DMS53 treated with DMSO at 0.1 percent for 48 hours (cell line): Measurements from ENCODE around the gene TMEM244.
"Not testable (repeated sequence)": the region's sequence is repeated elsewhere in the genome, so short reads cannot be mapped to it uniquely, and the experiment has no call there.

ENCODE experiments used
- DNase-seq: peaks from one replicate; lab custom pipeline; 2025; ENCODE audit not compliant: unreplicated experiment; lab: John Stamatoyannopoulos, UW

TMEM244 gene, protein sequence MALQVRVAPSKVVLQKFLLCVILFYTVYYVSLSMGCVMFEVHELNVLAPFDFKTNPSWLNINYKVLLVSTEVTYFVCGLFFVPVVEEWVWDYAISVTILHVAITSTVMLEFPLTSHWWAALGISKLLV

DNA sequence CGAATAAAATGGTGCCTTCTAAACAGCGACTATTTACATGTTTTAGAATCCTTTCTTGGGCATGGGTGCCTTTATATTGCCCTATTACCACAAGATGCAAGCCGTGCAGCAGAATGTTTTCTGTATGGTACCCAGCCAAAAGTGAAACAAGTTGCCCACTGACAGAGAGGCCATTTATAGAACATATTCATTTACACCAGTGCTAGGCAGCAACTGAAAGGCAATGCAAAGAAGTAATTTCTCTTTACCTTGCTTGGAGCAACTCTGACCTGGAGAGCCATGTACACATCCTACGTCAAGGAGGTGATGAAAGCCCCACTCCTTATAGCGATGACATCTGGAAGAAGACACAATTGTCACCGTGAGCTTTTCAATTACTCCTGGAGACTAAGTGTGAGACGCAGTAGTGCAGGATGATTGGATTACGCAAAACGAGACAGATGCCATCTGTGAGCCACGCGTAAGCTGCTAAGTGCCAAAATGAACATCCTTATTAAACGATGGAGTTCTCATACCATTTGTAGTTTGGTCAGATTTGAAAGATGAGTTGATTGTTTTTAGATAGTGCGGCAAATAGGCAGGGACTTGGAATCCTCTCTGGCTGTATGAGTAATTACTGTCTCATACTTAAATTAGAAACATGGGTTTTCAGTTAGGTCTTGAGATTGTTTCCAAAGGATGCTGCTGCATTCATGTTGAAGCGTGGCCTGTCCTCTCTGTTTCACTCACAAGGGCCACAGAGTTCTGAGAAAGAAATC lies at the start of gene TMEM244:
TMEM244 (minus strand) TSS at position 408 of the 758 bp plus-strand sequence; CDS start at position 281, 127 bp downstream.
- no peak for DNase-seq

DNA sequence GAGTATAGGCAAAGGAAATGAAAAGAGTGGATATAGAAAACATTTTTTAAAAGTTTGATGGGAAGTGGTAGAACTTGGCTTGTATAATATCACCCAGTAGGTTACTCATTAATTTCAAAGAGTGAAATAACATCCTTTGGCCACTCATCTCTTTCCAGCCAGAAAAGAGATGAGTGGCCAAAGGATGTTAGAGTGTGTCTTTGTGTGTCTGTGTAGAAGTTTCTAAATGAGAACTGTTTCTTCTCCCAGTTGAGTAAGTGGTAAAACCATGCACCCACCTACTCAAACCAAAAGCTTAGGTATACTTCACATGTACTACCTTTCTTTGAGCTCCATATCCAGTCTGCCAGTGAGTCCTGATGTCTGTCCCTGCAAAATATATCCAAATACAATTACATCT lies 47.7 kb upstream of the TMEM244 start:
- DNase-seq: no peak

DNA sequence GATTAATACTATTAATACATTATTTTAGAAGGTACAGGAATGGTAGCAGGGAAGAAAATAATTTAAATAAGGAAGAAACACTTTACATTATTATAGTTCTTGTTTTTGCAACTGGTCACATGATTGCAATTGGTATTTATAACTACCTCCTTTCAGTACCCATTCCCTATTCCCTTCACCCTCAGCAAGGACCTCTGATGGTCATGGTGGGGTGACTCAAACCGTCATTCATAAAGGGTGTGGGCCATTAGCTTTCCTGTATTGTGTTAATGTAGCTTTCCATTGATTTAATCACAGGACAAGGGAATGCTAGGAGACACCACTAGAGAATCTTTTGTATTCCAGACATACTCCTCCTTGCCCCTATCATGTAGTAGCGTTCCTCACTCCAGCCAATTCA lies 47.2 kb upstream of the TMEM244 start:
- no peak for DNase-seq

DNA sequence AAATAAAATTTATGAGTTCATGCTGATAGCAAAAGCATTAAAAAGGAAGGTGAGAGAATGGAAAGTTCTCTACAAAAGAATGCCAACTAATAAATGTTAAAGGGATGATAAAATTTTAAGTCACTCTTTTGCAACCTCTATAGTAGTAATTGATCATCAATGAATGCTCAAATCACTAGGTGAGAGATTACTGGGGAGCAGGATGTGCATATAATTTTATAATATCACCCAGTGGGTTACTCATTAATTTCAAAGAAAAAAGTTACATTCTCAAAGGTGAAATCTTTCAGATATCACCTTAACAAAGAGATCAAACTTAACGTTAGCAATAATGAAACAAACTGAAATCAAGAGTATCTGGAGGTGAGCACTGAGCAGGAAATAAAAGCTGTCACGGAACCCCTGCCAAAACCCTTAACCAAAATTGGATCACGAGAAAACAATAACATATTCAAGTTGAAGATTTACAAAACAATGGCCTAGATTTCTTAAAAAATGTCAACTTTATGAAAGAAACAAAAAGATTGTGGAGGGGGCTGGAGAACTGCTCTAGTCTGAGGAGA lies 45.5 kb upstream of the TMEM244 start:
- no peak for DNase-seq

DNA sequence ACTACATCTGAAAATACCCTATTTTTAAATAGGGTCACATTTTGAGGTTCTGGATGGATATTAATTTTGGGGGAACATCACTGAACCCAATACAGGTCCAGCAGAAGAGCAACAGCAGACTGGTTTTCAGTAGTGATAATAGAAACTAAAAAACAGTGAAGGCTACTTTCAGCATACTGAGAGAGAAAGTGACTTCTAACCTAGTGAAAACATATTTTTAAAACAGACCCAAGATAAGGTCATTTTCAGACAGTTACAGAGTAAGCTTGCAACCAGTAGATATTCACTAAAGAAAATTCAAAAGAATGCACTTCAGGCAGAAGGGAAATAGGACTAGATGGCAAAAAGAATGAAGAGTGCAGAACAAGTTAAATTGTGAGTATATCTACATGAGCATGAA lies 42.0 kb upstream of the TMEM244 start:
- no peak for DNase-seq

DNA sequence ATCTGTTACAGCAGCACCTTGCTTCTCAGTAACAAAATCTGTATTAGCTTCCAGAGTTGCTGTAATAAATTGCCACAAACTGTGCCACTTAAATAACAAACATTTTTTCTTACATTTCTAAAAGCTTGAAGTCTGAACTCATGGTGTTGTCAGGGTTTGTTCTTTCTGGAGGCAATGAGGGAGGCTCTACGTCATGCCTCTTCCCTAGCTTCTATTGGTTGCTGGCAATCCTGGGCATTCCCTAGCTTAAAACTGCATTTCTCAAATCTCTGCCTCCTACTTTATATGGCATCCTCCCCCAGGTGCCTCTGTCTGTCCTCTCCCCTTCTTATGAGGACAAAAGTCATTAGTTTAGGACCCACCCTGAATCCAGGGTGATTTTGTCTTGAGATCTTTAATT lies 41.6 kb upstream of the TMEM244 start:
- no peak for DNase-seq

DNA sequence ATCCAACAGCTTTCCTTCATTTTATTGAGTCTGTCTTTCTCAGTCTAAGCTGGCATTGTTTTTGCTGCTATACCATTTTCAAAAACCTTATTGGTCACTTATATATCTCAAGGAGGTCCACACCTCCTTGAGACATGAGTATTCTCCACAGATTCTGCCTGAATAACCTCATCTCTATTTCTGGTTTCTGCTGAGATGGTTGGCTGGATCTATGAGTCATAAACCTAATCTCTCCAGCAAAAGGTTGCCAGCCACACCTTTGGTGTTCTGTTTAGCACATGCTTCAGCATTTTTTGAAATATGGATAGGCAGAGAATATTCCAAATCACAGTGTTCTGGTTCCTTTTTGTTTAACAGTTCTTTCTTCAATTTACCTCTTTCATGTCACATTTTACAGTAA lies 40.8 kb upstream of the TMEM244 start:
- peak; percentile 2 for DNase-seq

DNA sequence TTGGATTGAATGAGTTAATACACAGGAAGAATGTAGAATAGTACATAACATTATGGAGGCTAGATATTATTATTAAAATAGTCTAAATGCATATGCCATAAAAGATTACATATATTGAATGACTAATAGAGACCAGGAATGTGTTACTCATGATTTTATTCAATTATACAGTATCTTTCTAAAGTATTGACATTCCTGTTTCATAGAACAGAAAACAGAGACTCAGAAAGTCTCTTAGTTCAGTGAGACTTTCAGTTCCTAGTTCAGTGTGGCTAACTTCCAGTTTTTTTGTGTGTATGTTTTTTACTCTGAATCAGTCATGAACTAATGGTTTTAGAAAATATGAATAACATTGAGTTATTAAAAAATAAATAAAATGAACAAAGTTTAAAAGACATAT lies 34.6 kb upstream of the TMEM244 start:
- DNase-seq: no peak

DNA sequence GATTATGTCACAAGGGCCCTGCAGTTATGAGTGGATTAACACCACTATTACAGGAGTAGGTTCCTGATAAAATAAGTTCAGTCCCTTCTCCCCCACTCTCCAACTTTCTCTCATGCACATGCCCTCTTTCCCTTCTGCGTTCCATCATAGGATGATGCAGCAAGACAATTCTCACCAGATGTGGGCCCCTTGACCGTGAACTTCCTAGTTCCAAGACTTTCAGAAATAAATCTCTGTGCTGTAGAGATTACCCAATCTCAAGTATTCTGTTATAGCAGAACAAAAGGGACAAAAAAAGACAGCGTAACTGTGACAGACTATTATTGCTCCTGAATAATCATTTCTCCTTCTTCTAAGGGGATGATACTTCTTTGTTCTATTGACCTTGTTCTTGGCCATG lies 33.8 kb upstream of the TMEM244 start:
- no peak for DNase-seq

DNA sequence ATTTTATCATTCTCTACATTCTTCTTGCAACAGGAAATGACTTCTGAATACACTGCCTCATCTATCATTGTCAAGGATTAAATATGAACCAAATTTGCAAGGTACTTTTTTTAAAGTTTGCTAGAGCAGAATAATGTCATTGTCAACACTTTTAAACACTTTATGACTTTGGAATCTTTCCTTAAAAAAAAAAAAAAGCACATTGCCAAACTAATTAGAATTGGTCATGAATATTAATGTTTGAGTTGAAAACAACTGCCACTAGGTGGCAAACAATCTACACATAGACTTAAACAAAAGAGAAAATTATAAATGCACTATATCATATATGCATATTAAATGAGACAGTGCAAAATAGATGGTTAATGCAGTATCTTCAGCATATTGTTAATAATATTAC lies 32.5 kb upstream of the TMEM244 start:
- DNase-seq: no peak

DNA sequence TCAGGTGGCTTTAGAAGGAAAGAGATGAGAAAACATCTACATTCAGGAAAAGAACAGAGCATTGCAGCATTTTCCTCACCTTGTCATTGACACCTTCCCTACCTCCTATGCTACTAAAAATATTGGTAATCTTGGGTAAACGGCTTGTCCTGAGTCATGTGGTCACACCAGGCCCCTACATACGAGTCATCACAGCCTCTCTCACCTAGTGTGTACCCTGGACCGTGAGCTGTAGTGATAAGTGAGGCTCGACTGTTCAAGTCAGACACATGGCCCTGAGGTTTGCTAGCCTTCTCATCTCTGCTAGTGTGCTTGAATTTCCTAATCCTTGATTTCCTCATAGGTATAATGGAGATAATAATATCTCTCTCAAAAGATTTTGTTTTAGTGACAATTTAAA lies 29.6 kb upstream of the TMEM244 start:
- no peak for DNase-seq

DNA sequence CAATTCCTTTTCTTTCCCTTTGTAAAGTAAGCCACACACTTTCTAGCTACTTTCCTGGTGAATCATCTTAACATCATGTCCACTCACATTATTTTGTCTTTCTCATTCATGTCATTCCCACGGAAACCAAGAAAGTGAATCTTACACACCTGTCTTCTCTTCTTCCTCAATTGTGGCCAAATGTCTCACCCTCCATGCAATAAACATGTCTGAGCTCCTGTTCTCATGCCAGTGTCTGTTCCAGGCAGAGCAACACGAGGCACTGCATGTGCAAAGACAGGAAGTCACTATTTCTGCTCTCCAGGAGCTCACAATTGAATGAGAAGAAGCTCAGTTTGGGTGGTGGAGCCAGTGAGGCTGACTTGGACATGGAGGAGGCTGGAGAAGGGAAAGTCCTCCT lies 29.0 kb upstream of the TMEM244 start:
- DNase-seq: no peak

DNA sequence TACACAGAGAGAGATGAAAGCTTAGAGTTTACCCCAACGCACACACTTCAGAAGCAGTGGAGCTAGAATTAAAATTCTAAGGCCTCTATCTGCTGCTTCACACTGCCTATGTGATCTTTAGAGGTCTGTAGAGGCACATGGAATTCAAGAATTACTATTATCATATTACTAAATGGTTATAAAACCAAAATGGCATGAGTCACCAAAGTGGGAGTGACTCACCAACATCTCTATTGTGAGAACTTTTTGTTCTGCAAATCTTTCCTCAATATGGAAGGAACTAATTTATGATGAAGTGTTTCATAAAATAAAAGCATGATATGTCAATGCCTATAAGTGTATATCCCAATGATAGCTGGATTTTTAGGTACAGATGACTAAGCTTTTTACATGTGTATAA lies 28.5 kb upstream of the TMEM244 start:
- DNase-seq: no peak

DNA sequence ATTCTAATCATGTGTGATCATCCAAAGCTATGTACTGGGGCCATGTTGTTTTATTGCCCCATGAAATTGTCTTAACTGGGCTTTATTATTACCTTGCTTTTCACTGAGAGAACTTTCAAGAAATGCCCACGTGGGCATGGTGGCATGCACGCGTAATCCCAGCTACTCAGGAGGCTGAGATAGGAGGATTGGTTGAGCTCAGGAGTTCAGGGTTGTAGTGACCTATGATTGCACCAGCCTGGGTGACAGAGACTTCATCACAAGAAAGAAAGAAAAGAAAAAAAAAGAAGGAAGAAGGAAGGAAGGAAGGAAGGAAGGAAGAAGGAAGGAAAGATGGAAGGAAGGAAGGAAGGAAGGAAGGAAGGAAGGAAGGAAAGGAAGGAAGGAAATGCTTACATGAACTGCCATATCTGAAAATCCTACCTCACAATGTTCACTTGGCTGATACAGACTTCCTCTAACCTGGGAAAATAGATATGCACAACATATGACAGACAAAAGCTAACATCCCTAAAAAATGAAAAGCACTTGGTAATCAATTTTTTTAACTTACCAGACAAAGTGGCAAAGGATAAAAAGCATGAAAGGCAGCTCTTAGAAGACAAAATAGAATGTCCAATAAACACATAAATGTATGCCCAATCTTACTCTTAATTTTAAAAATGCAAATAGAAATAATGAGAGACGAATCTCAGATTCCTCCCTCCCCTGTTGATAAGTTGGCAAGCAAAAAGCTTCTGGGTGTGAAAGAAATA lies 25.5 kb upstream of the TMEM244 start:
- DNase-seq: no peak

DNA sequence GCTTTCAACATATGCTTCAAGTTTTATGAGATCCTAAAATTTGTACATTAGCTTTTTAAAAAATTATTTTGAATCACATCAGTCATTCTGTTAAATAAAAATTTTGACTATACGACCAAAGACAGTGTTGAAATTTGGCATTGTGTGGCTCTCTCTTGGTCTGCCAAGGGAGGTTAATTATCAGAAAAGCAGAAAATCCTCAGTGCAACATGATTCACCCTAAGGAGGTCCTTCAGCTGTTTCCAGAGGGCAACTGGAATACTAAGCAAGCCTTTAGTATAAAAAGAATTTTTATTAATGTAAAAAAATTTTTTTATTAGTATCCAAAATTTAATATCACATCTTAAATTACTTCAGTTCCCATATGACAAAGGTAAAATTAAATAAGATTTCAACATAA lies 23.1 kb upstream of the TMEM244 start:
- DNase-seq: no peak

DNA sequence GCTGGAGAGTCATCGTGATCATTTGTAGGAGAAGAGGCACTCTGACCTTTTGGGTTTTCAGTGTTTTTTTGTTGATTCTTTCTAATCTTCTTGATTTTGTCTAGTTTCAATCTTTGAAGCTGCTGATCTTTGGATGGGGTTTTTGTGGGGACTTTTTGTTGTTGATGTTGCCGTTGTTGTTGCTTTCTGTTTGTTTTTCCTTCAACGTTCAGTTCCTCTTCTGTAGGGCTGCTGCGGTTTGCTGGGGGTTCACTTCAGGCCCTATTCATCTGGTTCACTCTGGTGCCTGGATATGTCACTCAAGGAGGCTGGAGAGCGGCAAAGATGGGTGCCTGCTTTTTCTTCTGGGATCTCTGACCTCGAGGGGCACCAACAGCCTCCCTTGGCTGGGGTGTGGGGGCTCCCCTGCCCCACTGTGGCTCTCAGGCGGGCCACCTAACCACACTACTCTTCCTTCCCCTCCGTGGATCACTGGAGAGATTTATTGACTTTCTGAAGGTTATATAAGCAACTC lies 21.5 kb upstream of the TMEM244 start:
- no peak for DNase-seq

DNA sequence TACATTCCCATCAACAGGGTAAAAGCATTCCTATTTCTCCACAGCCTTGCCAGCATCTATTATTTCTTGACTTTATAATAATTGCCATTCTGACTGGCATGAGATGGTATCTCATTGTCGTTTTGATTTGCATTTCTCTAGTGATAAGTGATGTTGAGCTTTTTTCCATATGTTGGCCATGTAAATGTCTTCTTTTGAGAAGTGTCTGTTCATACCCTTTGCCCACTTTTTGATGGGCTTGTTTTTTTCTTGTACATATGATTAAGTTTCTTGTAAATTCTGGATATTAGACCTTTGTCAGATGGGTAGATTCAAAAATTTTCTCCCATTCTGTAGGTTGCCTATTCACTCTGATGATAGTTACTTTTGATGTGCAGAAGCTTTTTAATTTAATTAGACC lies 16.8 kb upstream of the TMEM244 start:
- not testable (repeated sequence) for DNase-seq

DNA sequence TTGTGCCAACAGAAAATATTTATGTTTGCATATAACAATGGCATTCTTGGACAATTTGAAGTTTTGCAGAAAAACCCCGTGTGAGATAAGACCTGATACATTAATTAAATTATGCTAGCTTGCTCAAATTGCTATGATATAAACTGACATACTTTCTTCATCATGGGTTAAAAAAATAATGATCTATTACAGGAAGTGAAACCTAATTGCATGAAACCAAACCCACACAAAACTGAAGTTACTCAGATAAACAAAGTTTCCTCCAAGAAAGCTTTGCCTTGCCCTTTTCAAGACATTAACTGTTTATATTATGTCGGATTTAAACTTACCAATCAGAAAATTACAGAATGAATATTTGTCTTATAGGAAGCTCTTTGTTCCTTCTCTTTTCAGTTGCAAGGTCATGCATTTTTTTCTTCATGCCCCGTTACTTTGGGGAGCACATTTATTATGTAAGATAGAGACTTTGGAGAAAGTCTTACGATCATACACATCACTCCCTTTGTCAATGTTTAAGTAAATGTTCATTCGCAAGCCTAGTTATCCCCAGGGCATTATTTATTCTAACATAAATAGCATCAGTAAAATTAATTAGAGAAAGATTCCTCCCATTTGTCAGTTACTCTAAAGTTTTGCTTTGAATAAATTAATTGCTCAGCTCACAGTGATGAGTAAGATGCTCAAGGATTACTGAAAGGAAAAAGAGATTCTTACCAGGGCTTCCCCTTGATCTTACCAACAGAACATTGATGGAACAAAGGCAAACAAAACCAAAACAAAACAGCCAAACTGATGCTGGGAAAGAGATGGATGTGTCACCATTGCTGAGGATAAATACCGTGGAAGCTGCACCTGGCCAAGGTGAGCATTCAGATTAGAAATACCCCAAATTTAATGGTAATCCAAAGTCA lies 14.8 kb upstream of the TMEM244 start:
- DNase-seq: no peak

DNA sequence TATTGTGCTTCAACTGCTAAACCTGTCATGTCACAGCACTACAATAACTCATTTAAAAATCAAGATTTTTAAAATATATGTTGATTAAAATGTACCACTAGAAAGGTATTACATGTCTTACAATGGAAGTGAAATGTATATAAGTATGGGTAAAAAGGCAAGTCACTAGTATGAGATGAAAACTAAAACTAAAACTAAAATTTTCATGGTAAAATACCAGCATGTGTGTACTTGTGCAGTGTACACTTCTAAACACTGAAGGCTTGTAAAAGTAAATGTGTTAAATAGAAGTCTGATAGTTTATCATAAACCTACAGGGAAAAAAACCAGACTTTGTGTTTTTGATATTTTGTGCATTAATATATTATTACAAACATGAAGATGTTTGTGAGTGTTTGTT lies 13.7 kb upstream of the TMEM244 start:
- no peak for DNase-seq

DNA sequence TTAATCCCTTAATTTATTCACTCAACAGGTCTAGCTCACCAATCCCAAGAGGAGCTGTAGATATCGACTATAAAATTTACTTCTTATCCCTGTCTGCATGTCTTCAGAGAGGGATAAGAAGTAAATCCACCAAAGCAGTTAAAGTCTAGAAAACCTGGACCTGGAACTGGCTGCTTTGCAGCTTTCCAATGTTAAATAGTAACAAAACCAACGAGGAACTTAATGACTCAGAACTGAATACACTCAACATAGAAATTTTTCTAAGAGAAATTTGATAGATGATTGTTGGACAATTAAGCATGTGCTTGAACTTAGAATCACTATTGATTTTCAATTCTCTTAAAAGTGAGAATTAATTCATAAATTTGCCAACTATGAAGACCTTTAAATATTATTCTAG lies 11.5 kb upstream of the TMEM244 start:
- DNase-seq: no peak

DNA sequence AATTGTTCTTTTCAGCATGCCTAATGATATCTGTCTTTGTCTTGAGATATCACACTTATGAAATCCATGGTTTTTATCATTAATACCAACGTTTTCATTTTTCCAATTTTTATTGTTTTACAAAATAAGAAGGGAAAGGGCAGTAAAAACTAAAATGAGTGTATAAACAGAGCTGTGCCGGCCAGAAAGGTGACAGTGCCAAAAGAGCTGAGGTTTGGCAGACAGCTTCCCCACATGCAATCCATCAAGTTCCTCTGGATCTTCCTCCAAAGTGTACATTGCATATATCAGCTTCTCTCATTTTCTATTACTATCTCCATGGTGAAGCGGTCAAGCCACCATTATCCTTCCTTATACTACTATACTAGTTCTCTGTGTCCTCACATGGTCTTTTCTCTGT lies 10.1 kb upstream of the TMEM244 start:
- DNase-seq: no peak
